Activated CD4-positive, alpha-beta T cell treated with anti-CD3 and anti-CD28 coated beads, Interleukin-2, amount 10 ng/mL, durations not matched to agents 24 days and 14 days (primary cell): ENCODE results near the gene ANTKMT. TPM values are rescaled to one million over a fixed set of nuclear protein-coding genes. Genes with fewer than 3 reads are reported as not detected.

ENCODE experiments used
- DNase-seq: peaks from one replicate; pipeline ENCODE4 v3.0.0; 2022
- H3K27ac Mint-ChIP-seq: one replicate; pipeline ENCODE4 v1.8.0; 2022; ENCODE audit warnings: mild to moderate bottlenecking, mixed read lengths
- H3K27me3 Mint-ChIP-seq: one replicate; pipeline ENCODE4 v1.8.0; 2022; ENCODE audit warnings: mixed read lengths
- H3K36me3 Mint-ChIP-seq: one replicate; pipeline ENCODE4 v1.8.0; 2022; ENCODE audit warnings: low read depth, mild to moderate bottlenecking, mixed read lengths
- H3K4me1 Mint-ChIP-seq: one replicate; pipeline ENCODE4 v1.8.0; 2021; ENCODE audit warnings: mixed read lengths
- H3K4me3 Mint-ChIP-seq: one replicate; pipeline ENCODE4 v1.8.0; 2022; ENCODE audit warnings: mild to moderate bottlenecking, moderate library complexity, mixed read lengths
- H3K9me3 Mint-ChIP-seq: one replicate; pipeline ENCODE4 v1.8.0; 2021; ENCODE audit warnings: mixed read lengths
- intact Hi-C: fragments of 100-400 bp; cut with micrococcal nuclease; formaldehyde crosslinking; loops from one replicate; pipeline ENCODE4 v1.15.1; 2023
- total RNA-seq: library from RNA; stranded (reverse); gene quantifications from 2 replicates; pipeline ENCODE4 v1.2.3, GENCODE V29; 2022

ANTKMT gene
- total RNA-seq, 1 donor from 2014 or later: 38.5 TPM

DNA sequence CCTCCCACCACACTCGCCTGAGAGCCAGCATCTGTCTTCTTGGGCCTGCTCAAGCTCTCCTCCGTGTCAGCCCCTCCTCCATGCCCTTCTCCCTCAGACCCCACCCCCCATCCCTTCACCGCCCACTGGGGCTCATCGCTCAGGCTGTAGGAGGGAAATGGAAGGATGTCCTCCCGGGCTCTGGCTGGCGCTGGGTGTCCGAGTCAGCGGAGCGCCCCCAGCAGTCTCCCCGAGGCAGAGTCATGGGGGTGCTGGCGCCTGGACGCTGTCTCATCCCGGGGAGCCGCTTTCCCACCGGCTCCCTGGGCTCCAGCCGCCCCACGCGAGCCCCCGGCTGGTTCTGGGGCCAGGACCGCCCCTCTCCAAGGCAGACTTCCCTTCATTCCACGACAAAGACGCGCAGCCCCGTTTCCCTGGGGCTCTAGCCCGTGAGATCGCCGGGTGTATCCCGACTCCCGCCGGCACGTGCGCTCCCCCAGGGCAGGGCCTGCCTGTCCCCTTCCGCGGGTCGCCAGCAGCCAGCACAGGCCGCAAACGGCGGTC, 428 bp upstream of the ANTKMT start:
- H3K36me3 Mint-ChIP-seq: no peaks in the 10 kb centered on the region
- peak; percentile 76 for DNase-seq
- H3K9me3 Mint-ChIP-seq: no peaks in the 10 kb centered on the region
- peaks cover 17% of the 10 kb centered on the region for H3K27me3 Mint-ChIP-seq
- H3K27ac Mint-ChIP-seq: peak overlapping the region; percentile 80
- intact Hi-C loops: no loop called here
- H3K4me3 Mint-ChIP-seq: peak overlapping the region; percentile 85
- peaks cover 3% of the 10 kb centered on the region for H3K4me1 Mint-ChIP-seq

DNA sequence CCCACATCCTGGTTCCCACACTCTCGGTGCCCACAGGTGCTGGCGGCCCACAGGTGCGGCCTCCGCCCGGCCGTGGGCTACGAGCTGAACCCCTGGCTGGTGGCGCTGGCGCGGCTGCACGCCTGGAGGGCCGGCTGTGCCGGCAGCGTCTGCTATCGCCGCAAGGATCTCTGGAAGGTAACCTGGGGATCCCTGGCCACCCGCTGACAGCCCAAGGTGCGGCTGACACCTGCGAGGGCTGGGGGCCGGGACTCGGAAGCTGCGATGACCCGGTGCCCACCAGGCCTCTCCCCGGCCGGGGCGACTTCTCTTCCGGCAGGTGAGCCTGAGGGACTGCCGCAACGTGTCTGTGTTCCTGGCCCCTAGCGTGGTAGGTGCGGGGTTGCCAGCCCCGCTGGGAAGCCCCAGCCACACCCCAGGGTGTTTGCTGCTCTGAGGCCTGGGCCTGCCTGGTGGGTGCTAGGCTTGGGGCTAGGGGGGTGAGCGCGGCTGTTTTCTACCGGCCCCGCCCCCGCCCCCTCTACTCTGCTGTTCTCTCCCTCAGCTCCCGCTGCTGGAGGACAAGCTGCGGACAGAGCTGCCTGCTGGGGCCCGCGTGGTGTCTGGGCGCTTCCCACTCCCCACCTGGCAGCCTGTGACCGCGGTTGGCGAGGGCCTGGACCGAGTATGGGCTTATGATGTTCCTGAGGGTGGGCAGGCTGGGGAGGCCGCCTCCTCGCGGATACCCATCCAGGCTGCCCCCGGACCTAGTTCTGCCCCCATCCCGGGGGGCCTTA, 1.0 kb downstream of the ANTKMT start:
- H3K4me1 Mint-ChIP-seq: peaks cover 3% of the 10 kb centered on the region
- peak overlapping the region; percentile 70 for H3K4me3 Mint-ChIP-seq
- H3K27me3 Mint-ChIP-seq: peaks cover 14% of the 10 kb centered on the region
- intact Hi-C loops: no loop called here
- H3K9me3 Mint-ChIP-seq: no peaks in the 10 kb centered on the region
- H3K36me3 Mint-ChIP-seq: no peaks in the 10 kb centered on the region
- DNase-seq: no peak
- H3K27ac Mint-ChIP-seq: no peak overlapping the region

DNA sequence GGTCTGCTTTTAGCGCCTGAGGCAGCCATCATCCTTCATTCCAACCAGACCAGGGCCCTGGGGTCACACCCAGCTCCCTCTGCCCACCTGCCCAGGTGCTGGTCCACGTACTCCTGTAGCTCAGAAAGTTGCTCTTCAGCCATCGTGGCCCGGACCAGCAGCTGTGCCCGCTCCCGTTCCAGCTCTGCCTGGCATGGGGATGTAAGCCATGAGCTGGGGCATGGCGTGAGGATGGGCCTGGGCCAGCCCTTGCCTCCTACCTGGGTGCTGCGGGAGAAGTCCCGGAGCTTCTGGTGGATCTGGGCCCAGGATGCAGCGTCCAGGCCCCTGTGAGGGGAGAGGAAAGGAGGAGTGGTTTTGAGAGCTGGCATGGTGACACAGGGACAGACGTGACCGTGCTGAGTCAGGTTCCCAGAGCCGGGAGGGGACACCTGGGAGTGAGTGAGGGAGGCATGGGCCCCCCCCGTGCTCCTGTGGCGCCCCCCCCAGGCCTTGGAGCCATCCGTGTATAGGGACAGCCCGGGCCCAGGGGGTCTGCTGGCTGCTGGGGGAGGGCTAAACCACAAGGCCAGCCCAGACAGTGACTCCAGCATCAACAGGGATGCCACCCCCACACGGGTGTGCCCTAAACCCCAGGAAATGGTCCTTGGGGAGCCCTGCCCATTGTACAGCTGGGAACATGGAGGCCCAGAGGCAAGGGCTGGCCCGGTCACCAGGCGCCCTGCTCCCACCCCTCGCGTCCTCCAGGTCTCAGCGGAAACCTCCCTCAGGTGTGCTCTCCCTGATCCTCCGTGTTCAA, 2.1 kb downstream of the ANTKMT start:
- Mint-ChIP-seq H3K27ac (no peak overlapping the region), H3K27me3 (peaks cover 14% of the 10 kb centered on the region), H3K4me1 (peaks cover 3% of the 10 kb centered on the region), H3K36me3 (no peaks in the 10 kb centered on the region), H3K4me3 (peak overlapping the region; percentile 30), H3K9me3 (no peaks in the 10 kb centered on the region)
- intact Hi-C loops: no loop called here
- DNase-seq: no peak

DNA sequence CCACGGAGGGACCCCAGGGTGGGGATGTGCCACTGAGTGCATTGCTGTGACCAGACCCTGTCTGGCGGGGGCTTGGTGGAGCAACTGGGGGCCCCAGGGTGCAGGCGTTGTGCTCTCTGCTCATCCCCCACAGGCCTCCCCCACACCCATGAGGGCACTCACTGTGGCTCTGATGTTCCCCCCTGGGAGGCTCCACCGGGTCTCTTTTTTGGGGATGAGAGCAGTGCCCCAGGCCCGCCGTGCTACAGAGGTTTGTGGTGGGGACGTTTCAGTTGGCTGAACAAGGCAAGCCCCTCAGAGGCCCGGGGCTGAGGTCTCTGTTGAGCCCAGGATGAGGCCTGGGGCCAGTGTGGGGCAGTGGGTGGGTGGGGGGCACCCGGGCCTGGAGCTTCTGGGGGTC, 2.7 kb downstream of the ANTKMT start:
- peaks cover 3% of the 10 kb centered on the region for H3K4me1 Mint-ChIP-seq
- H3K36me3 Mint-ChIP-seq: no peaks in the 10 kb centered on the region
- H3K27ac Mint-ChIP-seq: no peak overlapping the region
- no peaks in the 10 kb centered on the region for H3K9me3 Mint-ChIP-seq
- no peak overlapping the region for H3K4me3 Mint-ChIP-seq
- DNase-seq: no peak
- H3K27me3 Mint-ChIP-seq: peaks cover 13% of the 10 kb centered on the region
- intact Hi-C loops: no loop called here

DNA sequence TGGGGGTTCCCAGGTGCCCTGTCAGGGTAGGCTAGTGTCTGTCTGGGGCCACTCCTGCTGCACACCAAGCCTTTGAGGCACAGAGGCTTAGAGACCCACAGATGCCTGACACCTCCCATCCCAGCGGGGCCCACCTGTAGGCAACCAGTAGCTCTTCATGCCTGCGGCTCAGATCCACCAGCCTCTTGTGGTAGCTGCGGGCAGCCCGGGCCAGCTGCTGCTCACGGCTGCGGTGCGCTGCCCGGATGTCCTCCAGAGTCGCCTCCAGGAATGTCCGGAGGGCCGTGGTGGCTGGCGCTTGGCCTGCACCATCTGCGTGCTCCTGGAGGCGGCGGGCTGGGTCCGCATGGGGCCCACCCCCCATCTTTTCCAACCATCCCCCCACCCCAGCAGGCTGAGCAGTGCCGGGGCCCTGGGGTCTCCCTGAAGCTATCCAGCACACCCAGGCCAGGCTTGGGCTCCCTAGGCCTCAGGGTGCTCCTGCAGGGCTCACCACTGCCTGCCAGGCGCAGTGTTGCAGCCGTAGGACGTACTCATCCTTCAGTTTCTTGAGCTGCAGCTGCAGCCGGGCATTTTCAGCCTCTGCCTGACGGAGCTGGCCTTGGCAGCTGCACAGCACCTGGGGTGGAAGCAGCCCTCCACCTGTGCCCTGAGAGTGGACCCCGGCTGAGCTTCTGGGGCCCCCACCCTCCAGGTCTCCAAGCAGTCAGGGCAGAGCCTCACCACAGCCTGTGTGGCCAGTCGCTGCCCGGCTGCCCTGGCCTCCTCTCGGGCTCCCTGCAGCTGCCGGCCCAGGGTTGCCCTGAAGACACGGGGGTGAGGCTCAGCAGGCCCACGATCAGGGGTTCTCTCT, 3.5 kb downstream of the ANTKMT start:
- no peaks in the 10 kb centered on the region for H3K36me3 Mint-ChIP-seq
- H3K27ac Mint-ChIP-seq: no peak overlapping the region
- intact Hi-C loops: loop anchor here (5.0 kb wide), 1 partner anchor 42 kb away; the partner anchor contains the start of genes JMJD8 and STUB1
- peaks cover 3% of the 10 kb centered on the region for H3K4me1 Mint-ChIP-seq
- H3K4me3 Mint-ChIP-seq: no peak overlapping the region
- peaks cover 6% of the 10 kb centered on the region for H3K27me3 Mint-ChIP-seq
- no peak for DNase-seq
- no peaks in the 10 kb centered on the region for H3K9me3 Mint-ChIP-seq

DNA sequence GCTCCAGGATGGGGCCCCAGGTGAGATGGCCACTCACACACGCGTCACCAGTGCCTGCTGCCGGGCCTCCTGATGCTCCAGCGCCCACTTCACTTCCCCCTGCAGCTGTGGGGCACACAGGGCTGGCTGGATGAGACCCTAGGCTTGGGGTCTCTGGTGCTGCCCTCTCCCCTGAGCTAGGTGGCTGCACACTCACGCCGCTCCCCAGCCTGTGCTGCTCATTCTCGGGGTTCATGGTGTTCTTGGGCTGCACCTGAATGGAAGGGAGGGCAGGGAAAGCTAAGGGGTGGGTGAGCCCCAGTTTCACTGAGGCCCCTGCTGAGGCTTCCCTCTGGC, 4.1 kb downstream of the ANTKMT start:
- Mint-ChIP-seq H3K27ac (no peak overlapping the region), H3K4me1 (peaks cover 3% of the 10 kb centered on the region), H3K4me3 (no peak overlapping the region), H3K9me3 (no peaks in the 10 kb centered on the region), H3K36me3 (no peaks in the 10 kb centered on the region), H3K27me3 (peaks cover 6% of the 10 kb centered on the region)
- no peak for DNase-seq
- intact Hi-C loops: loop anchor here (5.0 kb wide), 1 partner anchor 43 kb away; the partner anchor contains the start of genes JMJD8 and STUB1

DNA sequence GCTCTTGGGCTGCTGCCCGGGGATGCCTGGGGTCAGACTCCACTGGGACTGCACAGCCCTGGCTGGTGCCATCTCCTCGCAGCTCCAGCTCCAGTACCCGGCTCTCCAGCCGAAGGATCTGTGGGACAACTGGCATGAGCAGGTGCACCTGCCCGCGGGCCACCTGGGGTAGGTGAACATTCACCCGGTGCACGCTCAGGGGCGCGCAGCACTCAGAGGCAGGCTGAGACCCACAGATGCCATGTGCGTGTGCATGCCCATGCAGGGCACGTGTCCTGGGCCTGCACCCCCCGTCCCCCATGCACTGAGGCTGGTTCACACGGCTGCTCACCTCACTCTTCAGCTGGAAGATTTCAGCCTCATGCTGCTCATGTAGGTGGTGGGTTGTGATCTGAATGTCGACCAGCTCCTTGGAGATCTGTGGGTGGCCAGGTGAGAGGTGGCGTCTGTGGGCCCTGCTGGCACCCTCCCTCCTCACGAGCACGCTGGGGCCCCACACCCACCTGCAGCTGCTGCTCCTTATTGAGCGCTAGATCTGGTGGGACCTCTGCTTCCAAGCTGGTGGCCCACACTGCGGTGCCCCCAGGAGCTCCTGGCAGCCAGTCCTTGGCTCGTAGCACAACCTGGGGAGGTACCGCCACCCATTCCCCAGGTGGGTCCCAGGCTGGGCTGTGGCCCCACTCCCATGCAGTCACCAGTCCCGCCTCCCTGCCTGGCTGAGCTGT, 4.7 kb downstream of the ANTKMT start:
- H3K4me1 Mint-ChIP-seq: no peaks in the 10 kb centered on the region
- H3K27me3 Mint-ChIP-seq: peaks cover 3% of the 10 kb centered on the region
- no peak for DNase-seq
- peak overlapping the region; percentile 15 for H3K27ac Mint-ChIP-seq
- H3K9me3 Mint-ChIP-seq: no peaks in the 10 kb centered on the region
- intact Hi-C loops: loop anchor here (5.0 kb wide), 1 partner anchor 43 kb away; the partner anchor contains the start of genes JMJD8 and STUB1
- H3K36me3 Mint-ChIP-seq: no peaks in the 10 kb centered on the region
- peak overlapping the region; percentile 17 for H3K4me3 Mint-ChIP-seq

DNA sequence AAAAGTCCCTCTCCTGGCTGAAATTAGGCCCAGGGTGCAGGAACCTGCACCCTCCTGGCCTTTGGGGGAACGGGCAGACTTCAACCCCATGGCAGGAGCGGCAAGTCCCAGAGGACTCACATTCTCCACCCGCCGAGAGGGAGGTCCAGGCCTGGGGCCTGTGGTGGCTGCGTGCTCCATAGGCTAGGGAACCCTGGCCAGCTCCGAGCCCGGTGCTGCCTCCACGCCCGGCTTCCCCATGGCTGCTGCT, 5.2 kb downstream of the ANTKMT start:
- no peaks in the 10 kb centered on the region for H3K4me1 Mint-ChIP-seq
- intact Hi-C loops: loop anchor here (5.0 kb wide), 1 partner anchor 44 kb away; the partner anchor contains the start of genes JMJD8 and STUB1
- no peaks in the 10 kb centered on the region for H3K36me3 Mint-ChIP-seq
- no peaks in the 10 kb centered on the region for H3K9me3 Mint-ChIP-seq
- peaks cover 3% of the 10 kb centered on the region for H3K27me3 Mint-ChIP-seq
- DNase-seq: no peak
- no peak overlapping the region for H3K27ac Mint-ChIP-seq
- H3K4me3 Mint-ChIP-seq: peak overlapping the region; percentile 17

DNA sequence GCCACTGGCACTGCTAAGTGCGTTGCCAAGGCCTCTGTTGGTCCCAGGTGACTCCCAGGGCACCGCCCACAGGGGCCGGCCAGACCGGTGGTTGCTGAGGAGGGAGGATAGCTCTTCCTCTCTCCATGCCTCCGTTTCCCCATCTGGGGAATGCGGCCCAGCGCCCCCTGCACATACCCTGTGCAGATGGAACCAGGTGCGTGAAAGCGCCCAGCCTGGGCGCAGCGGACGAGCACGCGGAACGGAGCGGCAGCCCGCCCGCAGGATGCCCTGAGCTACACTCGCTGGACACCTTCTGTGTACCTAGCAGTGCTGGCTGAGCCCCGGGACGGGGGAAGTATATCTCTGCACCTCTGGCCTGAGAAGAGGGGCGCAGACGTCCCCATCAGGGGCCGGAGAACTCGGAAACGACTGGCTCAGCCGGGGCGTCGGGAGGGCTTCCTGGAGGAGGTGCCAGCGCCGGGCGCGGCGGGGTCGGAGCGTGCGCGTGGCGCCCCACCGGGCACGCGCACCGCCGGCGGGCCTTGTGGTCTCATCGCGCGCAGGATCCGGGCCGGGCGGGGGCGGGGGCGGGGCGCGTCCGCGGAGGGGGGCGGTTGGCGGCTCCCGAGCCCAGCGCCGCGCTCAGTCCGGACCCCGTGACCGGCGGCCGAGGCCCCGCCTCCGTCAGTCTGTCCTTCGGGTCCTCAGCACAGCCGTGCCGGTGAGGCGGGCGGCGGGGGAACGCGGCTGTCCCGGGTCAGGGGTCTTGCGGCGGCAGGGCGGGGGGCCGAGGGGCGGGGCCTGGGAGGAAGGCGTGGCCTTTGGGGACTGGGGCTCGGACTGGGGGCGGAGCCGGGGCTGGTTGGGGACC, 5.7 kb downstream of the ANTKMT start, which contains the start of the genes CCDC78 and HAGHL:
Gene CCDC78, minus strand, starts transcription at position 6 of the 853 bp plus-strand sequence. CDS start 76 bp downstream, outside the sequence.
Gene HAGHL, plus strand, starts transcription at position 669 of the 853 bp plus-strand sequence. CDS start 404 bp downstream, outside the sequence.
- intact Hi-C loops: loop anchor here (5.0 kb wide), 1 partner anchor 44 kb away; the partner anchor contains the start of genes JMJD8 and STUB1
- Mint-ChIP-seq H3K4me1 (no peaks in the 10 kb centered on the region), H3K36me3 (no peaks in the 10 kb centered on the region), H3K9me3 (no peaks in the 10 kb centered on the region), H3K27ac (peak within 1 kb of the TSS; percentile 48), H3K4me3 (peak within 1 kb of the TSS; percentile 75), H3K27me3 (peaks cover 3% of the 10 kb centered on the region)
- peak; percentile 87 for DNase-seq

DNA sequence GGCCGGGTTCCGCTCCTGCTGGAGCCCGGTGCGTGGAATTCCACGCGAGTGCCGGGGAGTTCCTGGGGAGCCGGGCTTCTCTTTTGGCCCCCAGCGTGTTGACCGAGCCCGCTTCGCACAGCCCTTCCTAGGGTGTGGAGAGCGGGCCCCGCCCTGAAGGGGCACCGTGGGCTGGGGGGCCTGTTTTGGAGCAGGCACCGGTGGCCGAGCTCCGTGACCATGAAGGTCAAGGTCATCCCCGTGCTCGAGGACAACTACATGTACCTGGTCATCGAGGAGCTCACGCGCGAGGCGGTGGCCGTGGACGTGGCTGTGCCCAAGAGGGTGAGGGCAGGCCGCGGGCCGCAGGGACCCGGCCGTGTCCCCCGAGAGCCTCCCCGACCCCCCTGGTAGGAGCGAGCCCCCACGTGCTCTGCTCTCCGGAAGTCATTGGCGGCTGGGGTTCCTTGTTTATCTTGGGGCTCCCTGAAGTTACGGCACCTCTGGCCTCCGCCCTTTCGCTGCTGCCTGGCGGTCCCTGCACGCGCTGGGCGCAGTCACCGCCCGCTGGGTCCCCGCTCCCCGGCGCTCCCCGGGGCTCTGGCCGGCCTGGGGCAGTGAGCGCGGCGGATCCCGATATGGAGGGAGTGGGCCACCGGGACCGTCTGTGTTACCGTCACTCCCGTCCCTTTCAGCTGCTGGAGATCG, 6.5 kb downstream of the ANTKMT start:
- Mint-ChIP-seq H3K4me3 (peak overlapping the region; percentile 56), H3K27ac (no peak overlapping the region), H3K4me1 (no peaks in the 10 kb centered on the region), H3K27me3 (peaks cover 3% of the 10 kb centered on the region), H3K9me3 (no peaks in the 10 kb centered on the region), H3K36me3 (peaks cover 2% of the 10 kb centered on the region)
- intact Hi-C loops: loop anchor here (5.0 kb wide), 1 partner anchor 45 kb away; the partner anchor contains the start of genes JMJD8 and STUB1
- DNase-seq: peak; percentile 78

DNA sequence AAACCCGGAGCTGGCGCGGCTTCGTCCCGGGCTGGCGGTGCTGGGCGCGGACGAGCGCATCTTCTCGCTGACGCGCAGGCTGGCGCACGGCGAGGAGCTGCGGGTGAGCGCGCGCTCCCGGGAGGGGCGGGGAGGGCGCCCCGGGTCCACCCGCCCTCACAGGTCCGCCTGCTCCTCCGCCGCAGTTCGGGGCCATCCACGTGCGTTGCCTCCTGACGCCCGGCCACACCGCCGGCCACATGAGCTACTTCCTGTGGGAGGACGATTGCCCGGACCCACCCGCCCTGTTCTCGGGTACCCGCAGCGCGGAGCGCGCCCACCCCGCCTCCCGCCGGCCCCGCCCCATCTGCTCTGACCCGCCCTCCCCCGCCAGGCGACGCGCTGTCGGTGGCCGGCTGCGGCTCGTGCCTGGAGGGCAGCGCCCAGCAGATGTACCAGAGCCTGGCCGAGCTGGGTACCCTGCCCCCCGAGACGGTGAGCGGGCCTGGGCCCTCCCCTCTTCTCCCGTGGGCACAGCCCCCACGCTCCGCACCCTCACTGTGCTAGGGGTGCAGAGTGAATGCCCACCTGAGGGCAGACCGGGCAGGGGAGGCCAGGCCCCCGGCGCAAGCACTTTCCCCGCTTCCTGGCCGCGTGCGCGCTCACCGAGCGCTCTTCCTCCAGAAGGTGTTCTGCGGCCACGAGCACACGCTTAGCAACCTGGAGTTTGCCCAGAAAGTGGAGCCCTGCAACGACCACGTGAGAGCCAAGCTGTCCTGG, 7.4 kb downstream of the ANTKMT start:
- no peak overlapping the region for H3K27ac Mint-ChIP-seq
- peaks cover 3% of the 10 kb centered on the region for H3K27me3 Mint-ChIP-seq
- DNase-seq: peak; percentile 89
- peak overlapping the region; percentile 64 for H3K4me3 Mint-ChIP-seq
- H3K36me3 Mint-ChIP-seq: peaks cover 7% of the 10 kb centered on the region
- H3K9me3 Mint-ChIP-seq: no peaks in the 10 kb centered on the region
- no peaks in the 10 kb centered on the region for H3K4me1 Mint-ChIP-seq
- intact Hi-C loops: loop anchor here (5.0 kb wide), 1 partner anchor 46 kb away; the partner anchor contains the start of genes JMJD8 and STUB1
